HepG2 (cell line): ENCODE results near the gene PSMG3.

ENCODE experiments used
- CTCF ChIP-seq: sonication (generic); formaldehyde crosslinking; IDR thresholded peaks from 2 replicates; pipeline ENCODE4 v1.5.0; 2020; ENCODE audit warnings: mild to moderate bottlenecking, missing genetic modification reagents, moderate library complexity
- EHMT2 ChIP-seq: fragments of 200-600 bp; sonication (generic); IDR thresholded peaks from 2 replicates; pipeline ENCODE4 v1.7.0; 2017; ENCODE audit warnings: antibody characterized with exemption, low read depth, low read length, borderline replicate concordance
- HIC2 ChIP-seq: sonication (generic); formaldehyde crosslinking; IDR thresholded peaks from 2 replicates; pipeline ENCODE4 v1.9.0; 2022; ENCODE audit warnings: low read depth, missing genetic modification reagents
- KDM6A ChIP-seq: IDR thresholded peaks from 2 replicates; pipeline ENCODE4 v1.6.1; 2016; ENCODE audit warnings: low read depth
- MAZ ChIP-seq, 2 experiments: sonication (generic) in 1 of 2; formaldehyde crosslinking in 1 of 2; IDR thresholded peaks; 2 replicates each; pipeline versions ENCODE4 v1.5.0 to v1.6.1; 2012 to 2020; ENCODE audit warnings: low read depth in 2 of 2, mild to moderate bottlenecking in 2 of 2, borderline replicate concordance in 1 of 2, improper control_type of control experiment in 1 of 2, low read length in 1 of 2, missing genetic modification reagents in 1 of 2, moderate library complexity in 1 of 2
- POLR2A ChIP-seq, 2 experiments: IDR thresholded peaks; 2 replicates each; pipeline ENCODE4 v1.6.1; 2011; ENCODE audit warnings: low read depth in 2 of 2, low read length in 2 of 2, mild to moderate bottlenecking in 1 of 2, moderate library complexity in 1 of 2; ENCODE audit not compliant: insufficient read depth in 1 of 2
- ZBTB34 ChIP-seq: sonication (generic); formaldehyde crosslinking; IDR thresholded peaks from 2 replicates; pipeline ENCODE4 v1.8.0; 2022; ENCODE audit warnings: mild to moderate bottlenecking, missing genetic modification reagents
- ZNF75D ChIP-seq: sonication (generic); formaldehyde crosslinking; IDR thresholded peaks from 2 replicates; pipeline ENCODE4 v1.8.1; 2023; ENCODE audit warnings: missing genetic modification reagents, mild to moderate bottlenecking, borderline replicate concordance

GRCh38 chr7:1596181-1597043 lies 26.6 kb upstream of the PSMG3 start:
- no peak for TF ChIP-seq CTCF (CRISPR knock-in tag)
- TF ChIP-seq EHMT2 = no peak
- no peak for TF ChIP-seq ZNF75D (CRISPR knock-in tag)
- TF ChIP-seq HIC2 (CRISPR knock-in tag) = no peak
- TF ChIP-seq ZBTB34 = no peak
- no peak for TF ChIP-seq KDM6A
- TF ChIP-seq POLR2A (IDR thresholded peaks at IDR 0.05; ENCODE audit: insufficient read depth in 1 of 2, low read depth in 2 of 2, low read length in 2 of 2) = no peak
- no peak for TF ChIP-seq MAZ (IDR thresholded peaks at IDR 0.05; ENCODE audit: borderline replicate concordance, low read depth, low read length)
- TF ChIP-seq MAZ (CRISPR knock-in tag; IDR thresholded peaks at IDR 0.05; ENCODE audit: low read depth) = no peak
